AG04450 (cell line): ENCODE results near the gene HEPN1. TPM values are rescaled to one million over a fixed set of nuclear protein-coding genes. Genes with fewer than 3 reads are reported as not detected.

Experiments used
- CTCF ChIA-PET: fragments of 300-600, 350-600 bp; formaldehyde crosslinking; extraction: SDS; loops from one replicate; lab custom pipeline; 2022; ENCODE audit warnings: antibody characterized with exemption, inconsistent platforms; lab: Charles Lee
- POLR2A ChIA-PET: fragments of 350-600 bp; formaldehyde crosslinking; extraction: SDS; loops from one replicate; lab custom pipeline; 2021; ENCODE audit warnings: antibody characterized with exemption, inconsistent platforms; lab: Yijun Ruan, JAX
- DNase-seq: peaks from one replicate; pipeline ENCODE4 v3.0.0-alpha.2; 2011; ENCODE audit warnings: low read depth, low spot score
- H3K27ac ChIP-seq: one replicate; pipeline ENCODE4 v1.5.1; 2012; ENCODE audit warnings: low read depth, low read length, control low read depth
- H3K27me3 ChIP-seq: one replicate; pipeline ENCODE4 v1.6.0; 2012; ENCODE audit warnings: low read length; ENCODE audit not compliant: control insufficient read depth, insufficient read depth
- H3K4me3 ChIP-seq: 2 replicates; pipeline ENCODE4 v1.5.1; 2011; ENCODE audit warnings: mild to moderate bottlenecking, low read depth, low read length, control low read depth
- H3K9me3 ChIP-seq: 2 replicates; pipeline ENCODE4 v1.5.1; 2012; ENCODE audit warnings: low read length; ENCODE audit not compliant: control insufficient read depth, insufficient read depth
- polyA plus RNA-seq: library from polyadenylated mRNA; depleted of rRNA; stranded (reverse); fragments of >200 nt; gene quantifications from 2 replicates; pipeline ENCODE4 v1.2.3, GENCODE V29; 2011
- TF ChIP-seq, protein P1 (sequence below): IDR thresholded peaks from 2 replicates; pipeline ENCODE4 v1.5.1; 2011; ENCODE audit warnings: low read depth, low read length, control low read depth, inconsistent platforms

Gene HEPN1
- polyA plus RNA-seq, 1 experiment, result not detected

DNA sequence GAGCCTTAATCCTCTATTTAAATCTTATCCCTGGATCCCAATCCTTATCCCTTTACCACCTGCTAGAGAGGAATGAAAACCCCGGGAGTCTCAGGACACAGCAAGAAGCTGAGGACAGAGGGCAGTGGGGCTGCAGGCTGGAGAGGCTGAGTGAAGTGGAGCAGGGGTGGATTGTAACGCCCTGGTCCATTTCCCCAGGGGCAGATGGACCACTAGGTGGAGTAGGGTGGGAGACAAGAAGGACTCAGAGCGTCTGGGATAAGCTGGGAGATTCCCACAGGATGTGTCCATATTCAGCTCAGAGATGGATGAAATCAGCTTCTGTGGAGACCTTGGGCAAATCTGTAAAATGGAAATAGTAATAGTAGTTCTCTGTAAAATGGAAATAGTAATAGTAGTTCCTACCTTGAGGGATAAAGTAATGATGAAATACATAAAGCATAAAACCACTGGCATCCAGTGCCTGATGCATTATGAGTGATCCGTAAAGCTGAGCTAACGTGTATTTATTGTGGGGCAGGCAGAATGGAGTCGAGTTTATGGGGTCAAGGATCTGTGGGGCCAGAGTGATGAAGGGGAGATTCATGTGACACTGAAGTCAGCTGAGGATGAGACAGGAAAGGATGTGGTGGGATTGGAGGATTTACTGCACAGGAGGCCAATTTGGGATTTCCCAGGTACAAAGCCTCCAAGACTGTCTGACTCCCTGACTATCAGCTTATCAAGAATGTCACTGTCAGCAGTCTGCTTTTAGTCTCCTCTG, 19.5 kb upstream of the HEPN1 start:
- no peaks in the 10 kb centered on the region for H3K9me3 ChIP-seq
- POLR2A ChIA-PET, result interaction anchor here (1.7 to 2.5 kb wide), 5 partner anchors 17 to 54 kb away, joined by 4 to 18 read pairs (median 12); partner anchors contain the start of gene CCDC15
- DNase-seq, result no peak

DNA sequence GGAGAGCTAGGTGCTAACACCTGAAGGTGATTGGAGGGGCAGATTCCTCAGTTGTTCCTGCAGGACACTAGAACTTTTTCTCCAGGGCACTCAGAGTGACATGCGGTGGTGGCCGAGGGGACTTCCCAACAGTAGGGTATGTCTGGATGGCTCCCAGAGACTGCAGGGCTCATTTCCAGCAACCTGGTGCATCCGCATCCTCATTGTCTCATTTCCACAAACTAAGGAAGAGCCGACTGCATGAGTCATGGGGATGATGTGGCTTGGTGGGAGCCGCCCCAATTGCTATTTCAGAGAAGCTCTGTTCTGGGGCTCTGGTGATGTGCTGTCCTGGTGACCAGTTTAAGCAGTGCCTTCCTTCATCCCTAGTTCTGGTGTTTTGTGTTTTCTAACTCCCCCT, 18.6 kb upstream of the HEPN1 start:
- H3K27ac ChIP-seq, result peak overlapping the region; percentile 99
- TF ChIP-seq, protein P1, sequence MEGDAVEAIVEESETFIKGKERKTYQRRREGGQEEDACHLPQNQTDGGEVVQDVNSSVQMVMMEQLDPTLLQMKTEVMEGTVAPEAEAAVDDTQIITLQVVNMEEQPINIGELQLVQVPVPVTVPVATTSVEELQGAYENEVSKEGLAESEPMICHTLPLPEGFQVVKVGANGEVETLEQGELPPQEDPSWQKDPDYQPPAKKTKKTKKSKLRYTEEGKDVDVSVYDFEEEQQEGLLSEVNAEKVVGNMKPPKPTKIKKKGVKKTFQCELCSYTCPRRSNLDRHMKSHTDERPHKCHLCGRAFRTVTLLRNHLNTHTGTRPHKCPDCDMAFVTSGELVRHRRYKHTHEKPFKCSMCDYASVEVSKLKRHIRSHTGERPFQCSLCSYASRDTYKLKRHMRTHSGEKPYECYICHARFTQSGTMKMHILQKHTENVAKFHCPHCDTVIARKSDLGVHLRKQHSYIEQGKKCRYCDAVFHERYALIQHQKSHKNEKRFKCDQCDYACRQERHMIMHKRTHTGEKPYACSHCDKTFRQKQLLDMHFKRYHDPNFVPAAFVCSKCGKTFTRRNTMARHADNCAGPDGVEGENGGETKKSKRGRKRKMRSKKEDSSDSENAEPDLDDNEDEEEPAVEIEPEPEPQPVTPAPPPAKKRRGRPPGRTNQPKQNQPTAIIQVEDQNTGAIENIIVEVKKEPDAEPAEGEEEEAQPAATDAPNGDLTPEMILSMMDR, result no peak
- ChIA-PET CTCF (interaction anchor here (0.6 to 1.5 kb wide), 5 partner anchors 17 to 511 kb away, joined by 3 to 9 read pairs (median 3); no protein-coding TSS in a partner anchor), POLR2A (interaction anchor here (0.5 to 2.5 kb wide), 5 partner anchors 17 to 445 kb away, joined by 3 to 12 read pairs (median 4); partner anchors contain the start of gene CCDC15)
- DNase-seq, result peak; percentile 68
- H3K9me3 ChIP-seq, result no peaks in the 10 kb centered on the region
- no peaks in the 10 kb centered on the region for H3K27me3 ChIP-seq
- H3K4me3 ChIP-seq, result peak overlapping the region; percentile 1; the same call in 1 of the 2 replicates

More for the DNA sequence above, 19.5 kb upstream of the HEPN1 start:
- H3K4me3 ChIP-seq, result no peak overlapping the region
- CTCF ChIA-PET, result interaction anchor here (1.2 to 3.8 kb wide), 2 partner anchors 23 to 225 kb away, joined by 3 to 35 read pairs; no protein-coding TSS in a partner anchor
- no peaks in the 10 kb centered on the region for H3K27me3 ChIP-seq
- TF ChIP-seq, protein P1, result peak; percentile 6; the same call in 1 of the 2 replicates
- peak overlapping the region; percentile 99 for H3K27ac ChIP-seq

DNA sequence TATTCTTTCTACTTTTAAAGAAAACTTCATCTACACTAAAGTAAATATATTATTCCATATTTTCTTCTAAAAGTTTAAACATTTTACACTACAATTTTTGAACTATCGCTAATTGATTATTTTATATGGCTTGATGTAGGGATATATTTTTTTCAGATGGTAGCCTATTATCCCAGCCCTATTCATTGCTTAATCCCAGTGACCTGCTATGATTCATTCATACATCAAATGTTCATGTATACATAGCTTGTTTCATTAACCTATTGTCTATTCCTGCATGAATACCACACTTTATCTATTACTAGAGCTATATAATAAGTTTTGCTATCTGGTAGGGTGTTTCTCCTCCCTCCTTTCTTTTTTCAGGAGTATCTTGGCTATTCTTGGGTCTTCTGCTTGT, 16.4 kb upstream of the HEPN1 start:
- H3K27ac ChIP-seq, result no peak overlapping the region
- DNase-seq, result no peak
- no peak overlapping the region for H3K4me3 ChIP-seq
- ChIA-PET CTCF (interaction anchor here (0.6 to 2.9 kb wide), 3 partner anchors 26 to 239 kb away, joined by 3 to 14 read pairs (median 4); no protein-coding TSS in a partner anchor), POLR2A (no interaction called here)
- TF ChIP-seq, protein P1, result no peak
- no peaks in the 10 kb centered on the region for H3K27me3 ChIP-seq
- no peaks in the 10 kb centered on the region for H3K9me3 ChIP-seq

DNA sequence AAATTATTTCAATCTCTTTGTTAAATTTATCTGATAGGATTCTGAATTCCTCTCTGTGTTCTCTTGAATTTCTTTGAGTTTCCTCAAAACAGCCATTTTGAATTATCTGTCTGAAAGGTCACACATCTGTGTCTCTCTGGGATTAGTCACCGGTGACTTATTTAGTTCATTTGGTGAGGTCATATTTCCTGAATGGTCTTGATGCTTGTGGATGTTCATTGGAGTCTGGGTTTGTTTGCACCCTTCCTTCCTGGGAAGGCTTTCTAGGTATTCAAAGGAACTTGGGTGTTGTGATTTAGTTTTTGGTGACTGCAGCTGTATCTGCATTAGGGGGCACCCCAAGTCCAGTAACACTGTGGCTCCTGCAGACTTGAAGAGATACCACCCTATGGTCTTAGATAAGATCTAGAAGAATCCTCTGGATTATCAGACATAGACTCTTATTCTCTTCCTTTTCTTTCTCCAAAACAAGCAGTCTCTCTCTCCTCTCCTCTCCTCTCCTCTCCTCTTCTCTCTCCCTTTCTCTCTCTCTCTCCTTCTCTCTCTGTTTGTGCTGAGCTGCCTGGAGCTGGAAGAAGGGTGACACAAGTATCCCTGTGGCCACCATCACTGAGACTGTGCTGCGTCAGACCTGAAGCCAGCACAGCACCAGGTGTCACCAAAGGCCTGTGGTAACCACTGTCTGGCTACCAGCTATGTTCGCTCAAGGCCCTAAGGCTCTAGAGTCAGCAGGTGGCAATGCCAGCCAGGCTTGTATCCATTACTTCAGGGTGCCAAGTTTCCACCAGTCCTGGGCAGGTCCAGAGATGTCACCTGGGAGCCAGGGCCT, 3.3 kb upstream of the HEPN1 start:
- Histone ChIP-seq H3K4me3 (no peak overlapping the region), H3K27me3 (no peaks in the 10 kb centered on the region), H3K9me3 (peaks cover 7% of the 10 kb centered on the region), H3K27ac (peak overlapping the region; percentile 52)
- TF ChIP-seq, protein P1, result no peak
- ChIA-PET POLR2A (interaction anchor here (0.6 to 1.5 kb wide), 2 partner anchors 11 to 20 kb away, joined by 3 to 16 read pairs; partner anchors contain the start of gene HEPACAM), CTCF (interaction anchor here (1.8 to 2.3 kb wide), 2 partner anchors 20 to 40 kb away, joined by 9 to 11 read pairs; partner anchors contain the start of gene HEPACAM)
- DNase-seq, result no peak
